NCI-H82 (cell line): ENCODE measurements around the gene CAPRIN1.
A peak's percentile ranks its signal among the peaks of the same experiment; 100 is the strongest.
"Not testable (repeated sequence)": the region's sequence is repeated elsewhere in the genome, so short reads cannot be mapped to it uniquely, and the experiment has no call there.

Experiments used
- DNase-seq: peaks from one replicate; lab custom pipeline; 2025; lab: John Stamatoyannopoulos, UW

CAPRIN1 gene

GRCh38 chr11:34052036-34052607 lies 591 bp downstream of the CAPRIN1 start:
- DNase-seq: peak; percentile 90

GRCh38 chr11:34052608-34053160 lies 1.2 kb downstream of the CAPRIN1 start:
- peak; percentile 39 for DNase-seq

- DNase-seq: peak; percentile 78
Measured at GRCh38 chr11:34053161-34053686, 1.7 kb downstream of the CAPRIN1 start.

GRCh38 chr11:34054351-34054750 lies 2.8 kb downstream of the CAPRIN1 start:
- DNase-seq: not testable (repeated sequence)

- no peak for DNase-seq
Measured at GRCh38 chr11:34055218-34056000, 3.9 kb downstream of the CAPRIN1 start.

GRCh38 chr11:34056672-34057071 lies 5.1 kb downstream of the CAPRIN1 start:
- DNase-seq: no peak

GRCh38 chr11:34063061-34063795 lies 11.7 kb downstream of the CAPRIN1 start:
- no peak for DNase-seq

GRCh38 chr11:34064291-34064690 lies 12.8 kb downstream of the CAPRIN1 start:
- DNase-seq: no peak

- DNase-seq: no peak
Measured at GRCh38 chr11:34065505-34066203, 14.1 kb downstream of the CAPRIN1 start.

GRCh38 chr11:34066766-34067165 lies 15.2 kb downstream of the CAPRIN1 start:
- not testable (repeated sequence) for DNase-seq

- DNase-seq: no peak
Measured at GRCh38 chr11:34067383-34068065, 16.0 kb downstream of the CAPRIN1 start.

GRCh38 chr11:34068111-34068510 lies 16.6 kb downstream of the CAPRIN1 start:
- no peak for DNase-seq

GRCh38 chr11:34071306-34071705 lies 19.8 kb downstream of the CAPRIN1 start:
- not testable (repeated sequence) for DNase-seq

GRCh38 chr11:34072041-34072440 lies 20.5 kb downstream of the CAPRIN1 start:
- no peak for DNase-seq

- no peak for DNase-seq
Measured at GRCh38 chr11:34072832-34073231, 21.3 kb downstream of the CAPRIN1 start.

- DNase-seq: no peak
Measured at GRCh38 chr11:34074391-34074790, 22.9 kb downstream of the CAPRIN1 start.

GRCh38 chr11:34075178-34075820 lies 23.8 kb downstream of the CAPRIN1 start:
- DNase-seq: no peak

GRCh38 chr11:34080609-34081008 lies 29.1 kb downstream of the CAPRIN1 start:
- no peak for DNase-seq

GRCh38 chr11:34084637-34085036 lies 33.1 kb downstream of the CAPRIN1 start:
- no peak for DNase-seq

- DNase-seq: no peak
Measured at GRCh38 chr11:34086554-34087283, 35.2 kb downstream of the CAPRIN1 start.
